ENCODE data around the gene AKR7A3.

AKR7A3 gene

DNA sequence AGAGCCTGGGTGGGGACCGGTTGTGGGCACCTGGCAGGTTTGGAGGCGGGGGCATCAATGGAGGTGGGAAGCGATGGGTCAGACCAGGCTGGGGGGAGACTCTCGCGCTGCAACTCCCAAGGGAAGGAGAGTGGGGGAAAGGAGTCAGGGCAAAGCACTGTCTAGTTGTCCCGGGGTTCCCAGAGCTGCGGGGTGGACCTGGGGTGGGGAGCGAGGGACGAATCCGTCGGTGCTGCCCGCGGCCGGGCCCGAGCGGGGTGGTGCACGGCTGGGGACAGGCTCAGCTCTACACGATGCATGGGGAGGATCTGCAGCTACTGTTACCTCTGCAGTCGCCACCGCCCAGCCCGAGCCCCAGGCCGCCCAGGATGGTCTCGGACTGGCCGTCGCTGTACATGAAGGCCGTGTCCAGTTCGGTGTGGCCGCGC lies 22.9 kb upstream of the AKR7A3 start:
- TF ChIP-seq, protein P1, sequence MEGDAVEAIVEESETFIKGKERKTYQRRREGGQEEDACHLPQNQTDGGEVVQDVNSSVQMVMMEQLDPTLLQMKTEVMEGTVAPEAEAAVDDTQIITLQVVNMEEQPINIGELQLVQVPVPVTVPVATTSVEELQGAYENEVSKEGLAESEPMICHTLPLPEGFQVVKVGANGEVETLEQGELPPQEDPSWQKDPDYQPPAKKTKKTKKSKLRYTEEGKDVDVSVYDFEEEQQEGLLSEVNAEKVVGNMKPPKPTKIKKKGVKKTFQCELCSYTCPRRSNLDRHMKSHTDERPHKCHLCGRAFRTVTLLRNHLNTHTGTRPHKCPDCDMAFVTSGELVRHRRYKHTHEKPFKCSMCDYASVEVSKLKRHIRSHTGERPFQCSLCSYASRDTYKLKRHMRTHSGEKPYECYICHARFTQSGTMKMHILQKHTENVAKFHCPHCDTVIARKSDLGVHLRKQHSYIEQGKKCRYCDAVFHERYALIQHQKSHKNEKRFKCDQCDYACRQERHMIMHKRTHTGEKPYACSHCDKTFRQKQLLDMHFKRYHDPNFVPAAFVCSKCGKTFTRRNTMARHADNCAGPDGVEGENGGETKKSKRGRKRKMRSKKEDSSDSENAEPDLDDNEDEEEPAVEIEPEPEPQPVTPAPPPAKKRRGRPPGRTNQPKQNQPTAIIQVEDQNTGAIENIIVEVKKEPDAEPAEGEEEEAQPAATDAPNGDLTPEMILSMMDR (IDR thresholded peaks at IDR 0.05): no peak

DNA sequence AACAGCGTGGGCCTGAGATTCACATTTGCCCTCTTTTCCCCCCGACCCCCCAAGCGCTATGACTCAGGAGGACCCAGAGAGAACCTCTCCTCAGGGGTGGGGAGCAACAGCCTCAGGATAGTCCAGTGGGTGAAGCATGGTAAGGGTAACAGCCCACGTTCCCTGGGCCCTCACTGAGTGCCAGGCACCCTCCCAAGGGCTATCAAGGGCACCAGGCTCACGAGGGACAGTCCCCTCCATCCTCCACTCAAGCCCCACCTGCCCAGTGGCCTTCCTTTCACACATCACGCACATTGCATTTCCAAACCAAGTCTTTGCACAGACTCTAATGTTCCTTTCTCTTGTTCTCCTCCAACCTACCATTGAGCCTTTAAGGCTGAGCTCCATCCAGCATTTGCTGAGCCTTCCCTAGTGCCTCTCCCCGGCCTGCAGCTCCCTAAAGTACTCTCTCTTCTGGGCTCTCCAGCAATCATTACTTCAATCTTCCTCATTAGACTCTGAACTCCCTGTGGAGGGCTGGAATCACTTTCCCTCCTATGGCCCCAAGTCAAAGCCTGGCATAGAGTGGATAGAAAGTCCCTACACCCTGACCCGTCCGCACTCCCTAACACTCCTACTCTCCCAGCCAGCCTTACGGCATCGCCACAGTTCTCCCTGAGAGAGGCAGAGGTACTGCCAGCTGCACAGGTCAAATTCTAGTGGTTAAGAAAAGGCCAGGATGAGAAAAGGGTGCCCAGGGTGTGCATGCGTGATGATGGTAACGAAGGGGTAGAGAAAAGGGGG lies 22.3 kb upstream of the AKR7A3 start:
- TF ChIP-seq, protein P1 (IDR thresholded peaks at IDR 0.05): no peak

DNA sequence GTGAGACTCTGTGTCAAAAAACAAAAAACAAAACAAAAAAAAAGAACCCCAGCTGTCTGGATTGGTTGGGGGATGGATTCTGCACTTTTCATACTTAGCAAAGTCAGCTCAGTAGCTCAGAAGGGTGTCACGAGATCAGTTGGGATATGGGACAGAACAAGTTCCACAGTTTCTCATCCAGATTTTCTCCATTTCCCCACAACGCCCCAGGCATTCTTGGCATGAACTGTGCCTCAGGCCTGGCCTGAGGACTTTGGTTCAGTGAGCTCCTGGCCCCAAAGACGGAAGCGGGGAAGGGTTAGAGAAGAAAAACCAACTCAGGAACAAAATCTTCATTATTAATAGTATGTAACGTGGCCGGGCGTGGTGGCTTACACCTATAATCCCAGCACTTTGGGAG lies 21.5 kb upstream of the AKR7A3 start:
- TF ChIP-seq, protein P1 (IDR thresholded peaks at IDR 0.05): no peak

DNA sequence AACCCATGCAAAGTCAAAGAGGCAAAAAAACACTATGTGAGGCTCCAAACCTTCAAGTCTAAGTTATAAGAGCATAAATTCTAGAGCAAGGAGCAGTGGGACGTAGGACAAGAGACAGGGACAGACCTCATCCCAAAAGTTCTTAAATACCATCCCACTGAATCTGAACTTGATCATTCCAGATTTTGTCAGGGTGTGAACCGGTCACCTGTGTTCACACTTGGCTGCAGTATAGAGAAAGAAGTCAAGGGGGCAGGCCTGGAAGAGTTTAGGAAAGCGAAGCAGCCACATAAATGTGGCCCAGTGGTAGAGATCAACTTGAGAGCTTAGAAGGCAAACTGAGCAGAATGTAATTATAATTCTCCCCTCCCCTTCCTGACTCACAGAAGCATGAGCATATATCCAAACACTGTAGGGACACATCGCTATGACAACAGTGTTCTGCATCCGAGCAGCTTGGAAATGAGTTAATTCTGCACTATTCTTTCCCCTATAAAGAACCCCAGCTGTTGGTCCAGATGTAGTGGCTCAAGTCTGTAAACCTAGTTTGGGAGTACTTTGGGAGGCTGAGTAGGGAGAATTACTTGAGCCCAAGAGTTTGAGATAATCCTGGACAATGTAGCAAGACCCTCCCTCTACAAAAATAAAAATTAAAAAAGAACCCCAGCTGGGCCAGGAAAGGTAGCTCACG lies 20.7 kb upstream of the AKR7A3 start:
- TF ChIP-seq, protein P1 (IDR thresholded peaks at IDR 0.05): no peak

DNA sequence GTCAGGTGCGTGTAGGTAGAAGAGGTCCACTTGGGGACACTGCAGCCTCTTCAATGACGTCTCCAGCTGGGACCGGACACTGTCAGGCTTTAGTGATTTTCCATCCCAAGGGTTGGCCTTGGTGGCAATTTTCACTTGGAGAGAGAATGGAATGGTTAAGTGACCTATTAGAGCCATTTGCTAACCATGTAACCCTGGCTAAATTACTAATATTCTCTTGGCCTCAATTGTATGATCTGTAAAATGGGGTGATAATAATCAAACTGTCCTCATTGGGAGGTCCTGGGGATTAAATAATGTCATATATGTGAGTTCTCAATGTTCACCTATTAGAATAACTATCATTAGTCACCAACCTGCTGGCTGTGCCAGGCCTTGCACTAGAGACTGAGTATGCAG lies 19.9 kb upstream of the AKR7A3 start:
- TF ChIP-seq, protein P1 (IDR thresholded peaks at IDR 0.05): no peak

DNA sequence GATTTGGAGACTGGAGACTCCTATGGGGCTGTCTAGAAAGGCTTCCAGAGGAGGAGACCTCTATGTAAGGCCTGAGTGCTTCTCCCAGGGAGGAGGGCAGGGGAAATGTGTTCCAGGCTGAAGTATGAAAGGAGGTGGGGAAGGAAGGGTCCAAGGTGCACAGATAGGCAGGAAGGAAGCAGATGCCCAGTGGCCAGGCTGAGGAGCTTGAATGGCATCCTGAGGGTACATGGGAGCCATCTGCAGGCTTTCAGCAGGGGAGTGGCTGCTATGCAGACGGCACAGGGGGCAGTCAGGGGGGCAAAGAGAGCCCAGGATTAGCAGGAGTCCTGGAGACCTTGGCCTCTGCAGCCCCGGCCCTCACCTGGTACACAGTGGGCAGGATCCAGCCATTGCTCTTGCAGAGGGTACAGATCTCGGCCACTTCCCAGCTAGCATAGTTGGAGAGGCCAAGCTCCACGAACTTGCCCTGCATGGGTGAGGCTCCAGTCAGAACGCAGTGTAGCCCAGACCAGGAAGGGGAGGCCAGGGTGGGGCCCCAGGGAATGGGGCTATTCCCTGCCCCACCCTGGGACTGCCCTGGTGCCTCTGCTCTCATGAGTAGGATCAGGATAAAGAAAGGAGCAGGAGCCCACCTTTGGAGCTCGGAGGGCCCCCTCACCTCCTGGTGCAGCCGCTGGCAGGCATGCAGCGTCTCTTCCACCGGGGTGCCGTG lies 19.4 kb upstream of the AKR7A3 start:
- TF ChIP-seq, protein P1 (IDR thresholded peaks at IDR 0.05): no peak

DNA sequence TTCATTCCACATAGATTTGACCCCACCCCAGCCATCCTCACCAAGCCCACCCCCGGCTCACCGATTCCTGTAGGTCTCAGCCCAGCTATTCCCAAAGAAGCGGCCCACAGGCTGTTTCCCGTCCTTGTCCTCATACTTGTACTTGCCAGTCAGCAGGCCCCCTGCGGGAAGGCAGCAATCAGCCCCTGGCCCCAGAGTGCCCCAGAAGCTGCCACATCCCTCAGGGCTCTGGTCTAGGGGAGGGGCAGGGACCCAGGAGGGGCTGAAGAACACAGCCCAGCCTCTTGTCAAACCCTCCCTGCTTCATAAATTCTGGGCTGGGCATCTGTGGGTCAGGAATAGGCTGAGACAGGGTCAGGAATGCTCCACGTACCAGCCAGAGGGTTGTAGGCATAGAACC lies 18.4 kb upstream of the AKR7A3 start:
- TF ChIP-seq, protein P1 (IDR thresholded peaks at IDR 0.05): no peak
